ENCODE results near the gene WNT5A.

Gene WNT5A

DNA sequence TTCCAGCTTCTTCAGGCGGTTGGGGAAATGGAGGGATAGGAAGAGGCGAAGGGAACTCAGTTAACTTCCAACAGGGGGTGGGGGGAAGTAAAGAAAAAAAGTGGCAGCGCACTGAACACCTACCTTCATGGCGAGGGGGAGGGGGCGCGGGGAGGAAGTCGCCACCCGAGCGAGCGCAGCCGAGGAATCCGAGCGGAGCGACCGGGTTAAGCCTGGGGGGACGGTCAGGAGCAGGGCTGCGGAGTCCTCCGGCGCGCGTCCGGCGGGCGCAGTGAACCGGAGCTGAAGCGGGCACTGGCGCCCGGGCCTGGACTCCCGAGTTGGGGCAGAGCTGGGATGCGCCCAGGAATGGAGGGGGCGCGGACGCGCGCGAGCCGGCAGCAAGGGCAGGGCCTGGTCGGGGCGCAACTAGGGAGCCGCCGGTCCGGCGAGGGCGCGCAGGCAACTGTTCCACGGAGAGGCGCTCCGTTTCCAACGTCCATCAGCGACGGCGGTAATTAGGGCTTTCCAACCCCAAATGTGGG is at the start of gene WNT5A:
WNT5A (minus strand) TSS at position 450 of the 524 bp plus-strand sequence; CDS start at position 129, 321 bp downstream.
- DNase-seq: no peak

DNA sequence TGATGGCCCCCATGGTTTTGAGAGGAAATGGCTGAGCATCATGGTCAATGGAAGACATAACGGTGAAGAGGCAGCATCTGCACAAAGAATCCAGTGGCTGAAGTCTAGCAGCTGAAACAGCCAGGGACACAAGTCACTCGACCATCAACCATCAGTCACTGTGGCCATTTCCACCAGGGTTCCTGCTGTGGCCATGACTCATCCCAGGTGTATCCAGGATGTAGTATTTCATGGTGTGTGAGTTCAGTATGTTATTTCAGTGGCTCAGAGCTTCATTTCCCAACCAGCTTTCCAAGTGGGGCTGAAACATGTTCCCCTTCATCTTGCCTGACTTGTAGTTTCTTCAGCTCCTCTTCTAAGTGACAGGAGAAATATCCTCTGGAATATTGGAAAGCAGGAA is 47.8 kb upstream of the WNT5A start:
- no peak for DNase-seq

DNA sequence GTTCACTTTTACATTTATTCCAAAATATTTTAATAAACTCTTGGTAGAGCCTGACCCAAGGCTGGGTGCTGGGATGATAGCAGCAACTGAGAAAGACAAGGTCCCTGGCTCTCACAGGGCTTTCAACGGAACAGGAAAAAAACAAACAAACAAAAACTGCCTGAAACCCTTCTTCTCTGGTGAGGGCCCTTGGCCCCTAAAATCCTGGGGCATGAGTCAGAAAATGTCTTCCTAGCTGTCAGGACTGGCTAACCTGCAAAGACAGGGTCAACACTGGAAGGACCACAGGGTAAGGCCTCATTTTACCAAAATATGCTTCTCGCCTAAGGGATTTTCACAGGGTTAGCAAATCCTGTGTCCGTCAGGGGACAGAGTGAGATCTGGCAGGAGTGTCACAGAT is 45.7 kb upstream of the WNT5A start:
- no peak for DNase-seq

DNA sequence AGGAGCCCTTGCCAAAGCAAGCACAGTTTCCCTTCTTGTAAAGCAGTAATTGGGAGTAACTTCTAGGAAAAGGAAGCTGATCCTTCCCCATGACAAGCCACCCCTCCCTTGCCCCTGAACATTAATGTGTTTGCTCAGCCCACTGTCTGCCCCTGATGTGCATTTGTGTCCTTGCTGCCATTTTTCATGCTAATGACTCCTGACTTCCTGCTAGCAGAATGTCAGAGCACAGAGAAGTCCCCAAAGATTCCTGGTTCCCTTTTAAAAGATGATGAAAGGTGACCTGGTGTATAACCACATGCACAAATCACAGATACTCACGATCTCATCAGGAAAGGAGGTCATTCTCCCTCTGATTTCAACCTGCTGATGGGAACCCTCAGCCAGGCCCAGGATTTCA is 44.2 kb upstream of the WNT5A start:
- no peak for DNase-seq

DNA sequence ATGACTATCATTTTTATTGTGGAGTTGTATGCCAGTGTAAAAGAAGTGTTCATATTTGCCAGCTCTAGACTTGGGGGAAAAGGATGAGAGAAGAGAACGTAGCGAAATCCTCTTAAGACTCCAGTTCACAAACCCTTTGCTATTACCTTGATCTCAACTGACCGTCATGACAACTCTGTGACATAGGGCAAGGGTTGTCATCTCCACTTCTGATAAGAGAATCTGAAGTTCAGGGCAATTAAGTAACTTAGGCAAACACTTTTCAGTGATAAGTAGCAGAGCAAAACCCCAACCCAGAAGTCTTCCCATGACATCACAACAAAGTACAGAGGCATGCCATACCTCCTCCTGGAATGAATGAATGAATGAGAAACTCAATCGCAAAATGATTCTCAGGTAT is 40.3 kb upstream of the WNT5A start:
- no peak for DNase-seq

DNA sequence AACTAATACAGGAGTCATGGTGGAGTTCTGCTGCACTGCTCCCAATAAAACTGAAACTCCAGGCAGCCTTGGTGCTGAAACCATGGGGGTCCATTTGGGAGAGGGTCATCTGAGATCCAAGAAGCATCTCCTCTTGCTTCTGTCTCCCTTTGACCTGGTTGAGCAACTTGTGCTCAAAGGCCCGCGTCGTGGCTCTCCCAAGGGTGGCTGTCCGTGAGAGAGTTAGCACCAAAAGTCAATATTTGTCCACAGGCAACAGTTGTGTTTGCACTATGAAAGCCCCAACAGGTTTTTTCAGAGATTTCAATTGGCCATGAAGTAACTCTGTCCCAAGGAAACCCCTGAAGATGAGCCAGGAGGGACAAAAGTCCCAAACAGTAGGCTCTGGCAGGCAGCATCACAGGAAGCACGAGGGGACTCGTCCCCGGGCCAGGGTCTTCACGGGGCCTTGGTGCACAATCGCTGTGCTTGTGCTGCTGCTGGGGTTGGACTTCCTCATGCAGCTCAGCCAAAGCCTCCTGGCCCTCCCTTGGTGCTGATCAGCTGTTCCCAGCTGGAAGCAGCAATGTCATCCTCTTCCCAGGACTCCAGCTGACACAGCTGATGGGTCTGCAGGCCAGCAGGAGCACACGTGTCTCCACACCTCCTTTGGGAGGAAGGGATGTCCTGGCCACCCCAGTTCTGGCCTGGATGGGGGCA is 39.4 kb upstream of the WNT5A start:
- DNase-seq: no peak

DNA sequence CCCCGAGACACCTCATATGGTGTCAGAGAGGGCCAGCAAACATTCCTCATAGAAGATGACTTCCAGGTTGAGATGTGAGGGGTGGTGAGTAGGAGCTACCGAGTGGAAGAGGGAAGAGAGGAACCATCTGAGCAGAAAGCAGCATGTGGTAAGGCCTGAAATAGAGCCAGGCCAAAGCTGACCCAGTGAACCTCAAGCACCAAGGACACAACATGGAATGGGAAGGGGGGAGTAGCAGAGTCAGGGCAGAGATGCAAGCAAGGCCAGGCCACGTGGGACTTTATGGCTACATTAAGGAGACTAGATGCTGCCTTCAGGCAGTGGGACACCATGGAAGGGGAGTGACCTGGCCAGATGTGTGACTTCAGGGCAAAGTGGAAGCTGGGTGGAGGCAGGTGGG is 38.3 kb upstream of the WNT5A start:
- no peak for DNase-seq

DNA sequence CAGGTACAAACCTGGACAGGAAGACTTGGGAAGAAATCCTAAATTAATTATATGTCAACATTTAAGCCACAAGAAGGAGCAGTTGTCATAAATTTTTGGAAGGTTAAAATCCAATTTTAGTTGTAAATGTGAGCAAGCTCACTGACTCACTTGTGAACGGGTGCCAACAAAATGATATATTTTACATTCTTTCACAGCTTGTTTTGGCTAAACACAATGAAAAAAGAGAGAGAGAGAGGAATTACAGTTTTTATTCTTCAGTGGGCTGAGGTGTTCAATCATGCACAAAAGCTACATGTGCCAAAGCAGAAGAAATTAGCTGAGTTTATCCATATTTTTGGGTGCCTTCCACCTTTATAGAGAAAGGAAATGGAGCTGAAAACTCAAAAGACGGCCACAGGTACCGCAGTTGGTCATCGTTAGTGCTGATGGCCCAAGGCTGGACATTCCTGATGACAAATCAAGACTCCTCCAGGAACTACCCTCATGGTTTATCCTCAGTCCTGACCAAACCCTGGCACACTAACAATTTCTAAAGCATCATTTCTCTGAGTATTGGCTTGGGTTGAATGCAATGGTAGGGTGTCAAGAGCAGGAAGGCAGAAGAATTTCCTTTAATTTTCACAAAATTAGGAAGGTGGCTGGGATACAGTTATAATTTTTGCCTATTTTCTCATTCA is 37.6 kb upstream of the WNT5A start:
- no peak for DNase-seq

DNA sequence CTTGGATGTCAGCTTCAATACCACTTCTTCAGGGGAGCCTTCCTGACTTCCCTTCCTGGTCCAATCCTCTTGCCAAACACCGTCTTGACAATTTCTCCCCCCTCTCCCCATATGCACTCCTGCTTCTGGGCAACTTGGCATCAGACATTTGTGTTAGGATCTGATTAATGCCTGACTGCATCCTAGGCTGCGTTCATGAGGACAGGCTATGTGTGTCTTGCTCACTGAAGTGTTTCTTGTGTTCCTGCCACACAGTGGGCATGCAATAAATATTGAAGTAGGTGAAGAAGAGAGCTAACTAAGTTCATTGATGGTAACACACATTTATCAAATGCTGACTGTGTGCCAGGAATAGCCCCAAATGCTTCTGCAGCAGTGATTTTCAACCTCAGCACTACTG is 36.4 kb upstream of the WNT5A start:
- no peak for DNase-seq

DNA sequence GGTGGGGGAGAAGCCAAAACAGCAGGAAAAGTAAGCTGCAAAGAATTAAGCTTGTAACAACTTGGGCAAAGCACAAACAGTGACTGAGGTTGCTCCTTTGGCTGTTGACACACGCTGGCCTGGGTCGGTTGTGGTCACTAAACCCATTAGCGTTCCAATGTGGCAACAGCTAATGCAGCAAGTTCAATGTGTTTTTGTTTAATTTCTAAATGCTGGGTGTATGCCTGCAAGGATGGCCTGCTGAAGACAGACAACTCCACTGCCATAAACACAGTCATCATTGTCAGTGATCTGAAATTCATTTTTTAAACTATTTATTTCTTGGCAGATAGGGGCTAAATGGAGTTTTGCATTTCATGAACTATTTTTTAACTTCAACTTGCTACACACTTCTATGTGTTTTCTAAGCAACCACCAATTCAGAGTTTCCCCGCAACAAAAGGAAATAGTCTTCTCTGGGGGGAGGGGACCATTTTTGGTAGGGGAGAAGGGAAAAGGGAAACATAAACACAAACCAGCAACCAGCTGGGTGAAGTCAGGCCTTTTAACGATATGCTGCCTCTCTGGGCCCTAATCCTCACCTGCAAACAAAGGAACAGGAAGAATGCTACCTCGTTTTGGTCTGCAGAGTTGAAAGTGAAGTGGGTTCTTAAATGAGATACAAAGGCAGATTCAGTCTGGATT is 34.8 kb upstream of the WNT5A start:
- no peak for DNase-seq

DNA sequence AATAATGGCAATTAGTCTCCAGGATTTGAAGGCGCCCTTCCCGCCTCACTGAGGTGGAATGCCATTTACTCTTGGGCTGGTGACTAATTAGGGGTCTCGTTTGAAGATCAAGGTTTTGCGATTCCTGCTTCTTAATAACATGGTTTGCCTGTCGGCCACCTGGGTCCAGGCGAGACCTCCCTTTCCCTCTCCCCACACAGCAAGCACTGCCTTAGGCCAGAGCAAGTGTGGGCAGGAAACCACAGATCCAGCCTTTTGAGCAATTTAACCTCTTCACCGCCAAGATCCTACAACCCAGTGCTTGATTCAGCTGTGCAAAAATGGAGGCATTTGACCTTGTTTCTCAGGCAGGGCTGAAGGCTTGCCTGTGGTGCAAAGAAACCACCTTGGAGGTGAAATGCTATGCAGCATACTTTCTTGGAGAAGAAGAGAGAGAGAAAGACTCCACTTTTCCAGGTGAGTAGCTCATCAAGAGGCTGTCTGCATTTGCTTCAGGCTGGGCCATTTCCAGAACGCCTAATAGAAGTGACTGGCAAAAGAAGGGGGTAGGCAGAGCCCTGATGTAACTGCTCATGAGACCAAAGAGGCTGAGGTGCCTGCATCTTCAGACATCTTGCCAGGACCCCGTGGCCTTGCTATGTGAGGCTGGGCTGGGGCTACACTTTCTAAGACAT is 34.1 kb upstream of the WNT5A start:
- DNase-seq: no peak

DNA sequence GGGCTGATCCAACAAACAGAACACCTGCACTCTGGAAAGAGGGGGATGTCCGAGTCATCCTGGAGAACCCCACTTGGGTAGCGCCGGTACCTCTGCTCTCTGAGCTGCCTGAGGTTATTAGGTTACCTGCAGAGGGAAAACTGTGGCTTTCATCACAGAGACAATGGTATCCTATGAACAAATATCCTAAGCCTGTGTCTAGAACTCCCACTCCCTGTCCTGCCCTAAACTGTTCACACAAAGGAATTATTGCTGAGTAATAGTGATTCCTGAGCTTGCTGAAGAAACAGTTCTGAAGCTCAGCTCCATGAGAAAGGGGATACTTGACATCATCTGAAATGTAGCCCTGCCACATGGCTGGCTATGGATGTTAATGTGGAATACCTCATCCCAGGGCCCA is 31.9 kb upstream of the WNT5A start:
- DNase-seq: no peak

DNA sequence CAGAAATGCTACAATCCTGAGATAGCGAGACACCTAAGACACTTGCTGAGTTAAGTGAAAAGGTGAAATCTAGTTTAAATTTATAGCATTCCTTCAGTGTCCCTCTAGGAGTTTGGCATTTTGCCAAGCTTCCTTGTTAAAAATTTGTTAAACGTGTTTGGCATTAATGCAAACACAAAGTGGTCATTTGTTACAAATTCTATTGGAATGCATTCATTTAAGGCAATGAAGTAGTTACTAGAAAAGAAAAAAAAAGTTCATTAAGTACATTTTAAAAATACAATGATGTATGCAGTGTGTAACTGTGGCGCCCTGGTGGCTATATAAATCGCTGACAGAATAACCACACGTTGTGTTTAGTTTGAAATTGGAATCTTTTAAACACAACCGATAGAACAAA is 31.3 kb upstream of the WNT5A start:
- no peak for DNase-seq

DNA sequence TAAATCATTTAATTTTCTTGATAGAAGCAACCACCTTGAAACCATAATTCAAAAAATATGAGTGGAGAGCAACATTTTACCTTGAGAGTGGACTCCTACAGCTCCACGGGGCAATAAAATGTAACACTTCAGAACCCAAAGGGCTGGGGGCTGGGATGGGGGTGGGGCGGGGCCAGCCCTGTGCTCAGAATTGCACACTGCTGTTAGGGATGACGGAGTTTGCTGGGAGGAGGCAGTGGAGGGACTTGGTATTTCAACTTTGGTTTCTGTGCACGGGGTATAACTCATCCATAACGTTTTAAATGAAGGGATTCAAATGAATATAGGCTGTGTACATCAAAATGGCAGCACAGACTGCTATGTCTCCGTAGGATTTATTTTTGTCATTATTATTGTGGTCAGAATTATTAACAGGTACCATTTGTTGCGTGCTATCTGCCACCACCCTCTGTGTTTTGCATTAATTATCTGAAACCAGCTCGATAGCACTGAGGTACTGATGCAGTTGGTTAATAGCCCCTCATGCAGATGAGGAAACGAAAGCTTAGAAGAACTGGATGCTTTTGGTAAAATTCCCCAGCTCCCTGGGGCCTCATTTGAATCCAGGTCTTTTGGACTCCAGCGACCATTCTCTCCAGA is 29.4 kb upstream of the WNT5A start:
- DNase-seq: no peak

DNA sequence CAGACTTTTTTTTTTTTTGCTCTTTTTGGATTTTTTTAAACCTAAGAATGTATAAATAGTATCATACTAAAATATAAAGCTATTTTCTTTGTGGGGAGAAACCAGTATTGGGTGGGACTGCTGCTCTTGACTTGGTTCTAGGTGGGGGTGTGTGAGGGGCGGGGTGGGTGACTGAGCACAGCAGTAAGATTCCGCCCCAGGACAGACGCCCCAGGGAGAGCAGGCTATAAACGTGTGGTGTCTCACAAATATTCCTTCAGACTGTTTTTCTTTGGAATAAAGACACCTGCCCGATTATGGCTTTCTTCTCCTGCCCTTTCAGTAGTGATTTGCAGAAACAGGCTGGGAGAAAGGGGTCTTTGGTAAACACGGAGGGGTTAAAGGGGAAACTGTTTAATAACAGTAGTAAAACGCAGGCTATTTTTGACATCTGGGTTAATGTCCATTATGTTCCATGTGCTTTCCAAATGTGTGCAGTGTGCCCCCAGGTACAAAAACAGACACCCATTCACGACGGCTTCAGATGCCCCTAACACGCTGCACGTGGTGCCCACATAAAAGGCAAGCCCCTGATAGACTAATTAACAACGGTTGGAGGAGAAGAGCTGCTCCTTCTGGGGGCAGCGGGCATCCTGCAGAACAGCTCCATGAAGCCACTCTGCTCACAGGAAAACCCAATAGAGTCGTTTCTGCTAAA is 28.6 kb upstream of the WNT5A start:
- DNase-seq: no peak

DNA sequence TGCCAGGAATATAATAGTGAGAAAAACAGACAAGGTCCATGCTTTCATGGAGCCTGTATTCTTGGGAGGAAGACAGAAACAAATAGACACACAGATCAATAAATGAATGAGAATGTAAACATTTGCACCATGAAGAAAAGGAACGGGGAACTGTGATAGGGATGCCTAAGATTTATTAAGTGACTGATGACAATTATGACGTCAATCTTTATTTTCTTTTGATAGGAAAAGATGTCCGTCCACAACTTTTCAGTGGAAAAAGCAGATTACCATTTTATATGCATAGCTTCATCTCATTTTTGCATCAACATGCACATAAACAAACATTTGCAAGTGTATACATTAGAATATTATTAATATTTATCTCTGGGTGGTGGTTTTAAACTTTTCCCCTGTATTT is 27.9 kb upstream of the WNT5A start:
- no peak for DNase-seq

DNA sequence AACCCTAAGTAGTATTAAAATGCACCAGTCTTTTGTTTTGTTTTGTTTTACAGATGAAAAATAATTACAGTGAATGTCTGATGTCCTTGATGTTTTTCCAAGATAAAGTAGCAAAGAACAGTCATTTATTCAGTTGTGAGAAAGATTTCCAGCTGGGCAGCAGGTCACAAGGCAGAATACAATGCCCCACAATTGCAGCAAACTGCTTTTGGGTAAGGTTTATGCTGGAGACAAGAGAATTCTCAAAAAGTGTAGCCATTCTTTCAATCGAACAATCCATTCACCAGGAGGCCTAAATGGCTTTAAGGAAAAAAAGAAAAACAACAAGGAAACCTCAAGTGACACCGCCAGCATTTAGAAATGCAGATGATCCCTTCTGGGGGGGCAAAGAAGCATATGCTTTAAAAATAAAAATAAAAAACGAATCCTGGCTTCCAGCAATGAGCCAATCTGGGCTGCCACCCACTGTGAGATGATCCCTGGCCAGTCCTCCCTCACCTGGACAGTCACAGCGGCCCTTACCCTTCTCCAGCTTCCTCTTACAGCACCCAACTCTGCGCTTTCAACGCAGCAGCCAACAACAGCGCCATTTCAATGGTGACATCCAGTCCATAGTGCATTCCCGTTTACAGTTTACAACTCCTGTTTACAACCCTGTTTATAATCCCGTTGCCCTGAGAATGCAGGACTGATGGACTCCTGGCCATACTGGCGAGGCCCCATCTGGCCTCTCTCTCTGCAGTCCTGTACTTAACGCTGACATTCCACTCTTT is 25.7 kb upstream of the WNT5A start:
- no peak for DNase-seq

DNA sequence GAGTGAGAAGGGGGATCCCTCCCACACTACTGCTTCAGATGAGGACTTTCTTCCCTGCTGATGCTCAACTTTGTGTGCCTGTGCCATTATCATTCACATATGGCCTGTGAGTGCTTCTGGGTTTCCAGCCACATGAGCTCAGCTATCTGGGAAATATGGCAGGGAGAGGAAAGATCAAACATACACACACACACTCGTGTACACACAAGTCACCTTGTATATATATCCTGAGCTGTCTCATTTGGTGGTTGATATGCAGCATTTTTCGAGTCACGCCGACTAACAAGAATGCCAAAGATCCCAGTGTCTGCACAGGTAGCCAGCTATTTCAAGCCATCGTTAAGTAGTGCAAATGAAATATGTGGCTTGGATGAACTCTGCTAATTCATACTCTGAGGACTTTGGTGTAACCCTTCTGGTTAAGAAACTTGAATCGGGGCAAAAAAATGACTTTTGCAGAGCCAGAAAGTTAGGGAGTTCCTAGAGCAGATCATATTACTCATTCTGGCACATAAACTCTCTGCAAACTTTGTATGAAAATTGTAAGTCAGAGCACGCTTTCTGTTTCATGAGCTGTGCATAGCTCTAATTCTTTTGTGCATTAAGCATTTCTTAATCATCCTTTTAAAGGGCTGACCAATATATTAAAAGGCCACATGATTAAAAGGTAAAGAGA is 24.9 kb upstream of the WNT5A start:
- DNase-seq: no peak

DNA sequence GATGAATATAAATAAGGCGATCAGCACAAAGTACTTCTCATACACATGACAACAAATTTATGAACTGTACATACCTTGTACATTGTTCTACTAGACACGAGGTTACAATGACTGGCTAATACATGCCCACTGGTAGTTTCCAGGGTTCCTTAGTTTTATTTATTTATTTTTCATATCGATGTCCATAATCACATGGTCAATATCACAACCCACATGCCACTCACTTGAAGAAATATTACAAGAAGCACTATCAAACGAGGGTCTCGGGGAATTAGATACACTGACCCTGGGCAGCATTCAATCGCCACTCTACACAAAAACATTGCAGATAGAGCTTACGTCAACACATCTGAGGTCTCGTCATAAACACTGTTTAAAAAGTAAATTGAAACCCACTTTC is 21.2 kb upstream of the WNT5A start:
- no peak for DNase-seq

DNA sequence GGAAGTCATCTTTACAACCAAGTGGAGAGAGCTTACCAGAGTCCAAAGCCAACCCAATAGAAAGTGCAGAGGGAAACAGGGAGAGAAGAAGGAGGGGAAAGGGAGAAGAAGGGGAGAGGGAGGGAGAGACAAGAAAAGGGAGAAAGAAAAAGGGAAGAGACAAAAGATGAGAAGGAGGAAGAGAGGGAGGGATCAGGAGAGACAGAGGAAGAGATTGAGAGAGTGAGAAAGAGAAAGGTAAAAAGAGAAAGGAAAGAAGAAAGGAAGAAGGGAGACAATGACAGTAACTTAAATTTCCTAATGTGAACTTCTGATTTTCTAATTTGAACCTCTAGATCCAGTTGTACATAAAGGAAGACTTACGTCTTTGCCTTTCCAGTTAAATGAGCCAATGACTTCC is 20.7 kb upstream of the WNT5A start:
- no peak for DNase-seq

DNA sequence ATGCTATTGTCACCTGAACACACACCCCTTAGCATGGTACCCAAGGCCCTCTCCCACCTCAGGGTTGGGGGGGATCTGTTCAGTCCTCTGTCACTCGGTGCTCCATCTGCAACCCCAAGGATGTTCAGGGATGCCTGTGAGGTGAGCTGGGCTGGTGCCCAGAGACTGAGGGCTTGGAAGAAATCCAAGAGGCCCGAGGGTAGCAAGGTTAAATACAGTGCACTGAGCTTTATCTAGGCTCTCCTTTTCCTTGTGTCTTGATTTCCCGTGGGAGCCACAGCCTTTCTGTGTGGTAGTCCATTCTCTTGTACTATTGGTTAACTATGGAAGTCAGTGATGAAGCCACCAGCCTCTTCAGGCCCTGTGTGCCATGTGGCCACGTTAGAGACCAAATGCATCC is 18.7 kb upstream of the WNT5A start:
- DNase-seq: no peak
